GM20431 (cell line): ENCODE data around the gene RPL29.

Experiments
- in situ Hi-C: fragments of 300-500 bp; cut with MseI, MboI; formaldehyde crosslinking; loops from one replicate; pipeline ENCODE4 v1.15.0; 2020; ENCODE audit warnings: low sequenced_read_pairs; ENCODE audit not compliant: unreplicated experiment

Gene RPL29

DNA sequence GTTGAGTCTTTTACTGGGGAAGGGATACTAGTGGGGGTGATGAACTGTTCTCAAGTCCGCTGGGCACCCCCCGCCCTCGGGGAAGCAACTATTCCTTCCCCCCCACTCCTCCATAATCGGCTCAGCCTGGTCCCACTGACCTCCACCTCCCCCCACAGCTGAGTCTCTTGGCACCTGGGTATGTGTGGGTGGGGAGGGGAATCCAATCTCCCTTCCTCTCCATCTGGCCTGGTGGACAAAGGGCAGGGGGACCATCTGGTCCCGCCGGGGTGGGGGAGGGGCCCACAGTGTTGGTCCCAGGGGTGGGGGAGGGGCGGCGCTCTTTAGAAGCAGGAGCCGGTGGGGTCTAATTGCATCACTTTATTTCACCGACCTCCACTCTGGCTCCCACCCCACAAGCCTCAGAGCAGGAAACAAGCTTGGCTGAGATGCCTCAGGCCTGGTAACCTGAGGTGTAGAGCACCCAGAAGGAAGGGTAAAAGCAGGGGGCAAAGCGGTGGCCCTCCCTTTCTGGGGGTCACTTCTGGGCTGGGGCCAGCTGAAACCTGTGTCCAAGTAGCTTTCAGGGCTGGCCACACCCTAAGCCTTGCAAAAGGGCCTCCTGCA lies 27.4 kb downstream of the RPL29 start:
- in situ Hi-C loops: no loop called here

DNA sequence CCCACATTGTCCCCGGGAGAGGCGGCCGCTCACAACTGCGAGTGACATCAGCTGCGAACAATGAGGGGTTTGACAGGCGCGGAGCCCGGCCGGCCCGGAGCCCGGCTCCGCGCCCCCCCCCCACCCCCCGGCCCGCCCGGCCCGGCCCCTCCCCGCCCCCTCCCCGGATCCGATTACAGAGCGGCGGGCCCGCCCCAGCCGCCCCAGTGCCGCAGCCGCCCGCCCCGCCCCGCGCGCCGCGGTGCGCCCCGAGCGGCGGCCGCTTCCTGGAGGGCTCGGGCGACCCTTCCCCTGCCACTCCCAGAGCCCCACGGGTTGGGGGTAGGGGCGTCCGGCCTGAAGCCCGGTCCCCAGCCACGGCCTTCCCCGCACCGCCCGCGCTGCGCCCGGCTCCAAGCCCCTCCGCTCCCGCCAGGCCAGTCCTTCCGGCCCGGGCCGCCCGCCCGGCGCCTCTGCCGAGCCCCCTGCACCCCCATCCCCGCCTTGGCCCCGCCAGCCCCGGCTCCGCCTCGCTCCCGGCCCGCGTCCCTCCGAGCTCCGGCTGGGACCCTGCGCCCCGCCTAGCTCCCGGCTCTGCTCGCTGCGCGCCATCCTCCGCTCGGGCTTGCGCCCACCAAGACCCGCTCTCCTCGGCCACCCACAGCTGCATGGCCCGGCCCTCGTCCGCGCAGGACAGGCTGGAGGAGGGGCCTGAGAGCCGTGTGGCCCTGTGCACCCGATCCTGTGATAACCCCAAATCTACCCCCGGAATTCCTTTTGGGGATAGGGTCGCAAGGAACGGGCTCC lies 28.1 kb downstream of the RPL29 start, which contains the start of gene PCBP4:
Gene PCBP4, minus strand, starts transcription at position 71 of the 786 bp plus-strand sequence. CDS start 6,214 bp downstream, outside the sequence.
- in situ Hi-C loops: no loop called here

DNA sequence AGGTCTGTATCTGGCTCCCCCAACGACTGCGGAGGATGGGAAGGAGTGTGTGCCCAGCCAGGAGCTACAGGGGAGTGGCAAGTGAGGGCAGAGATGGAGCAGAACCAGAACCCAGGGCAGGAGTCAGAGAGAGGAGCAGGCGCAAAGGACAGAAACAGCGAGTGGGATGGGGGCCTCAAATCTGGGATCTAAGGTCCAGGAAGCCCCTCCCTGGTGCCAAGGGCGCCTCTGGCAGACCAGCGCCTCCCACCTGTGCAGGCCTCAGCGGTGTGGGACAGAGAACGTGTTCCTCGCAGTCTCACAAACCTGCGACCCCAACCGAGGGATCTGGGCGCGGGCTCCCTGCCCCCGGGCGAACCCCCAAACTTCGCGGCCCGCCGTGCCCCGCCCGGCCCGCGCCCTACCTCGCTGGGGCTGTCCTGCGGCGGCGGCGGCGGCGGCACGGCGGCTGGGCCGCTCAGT lies 28.7 kb downstream of the RPL29 start:
- in situ Hi-C loops: no loop called here

DNA sequence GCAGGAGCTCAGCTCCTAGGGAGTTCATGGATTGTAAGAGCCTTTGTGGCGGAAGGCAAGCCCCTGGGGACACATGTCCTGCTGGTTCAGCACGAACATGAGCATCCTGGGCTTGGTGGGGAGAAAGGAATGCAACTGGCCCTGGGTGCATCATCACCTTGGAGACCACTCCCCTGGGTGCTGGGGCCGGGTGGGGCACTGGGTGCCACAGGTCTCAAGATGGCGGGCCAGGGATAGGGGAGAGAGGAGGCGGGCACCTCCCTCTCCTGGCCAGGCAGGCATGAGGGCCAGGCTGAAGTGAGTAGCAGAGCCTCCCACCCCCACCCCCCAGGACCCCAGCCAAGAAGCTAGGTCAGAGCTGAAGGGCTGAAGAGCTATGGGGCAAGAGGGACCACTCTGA lies 29.2 kb downstream of the RPL29 start:
- in situ Hi-C loops: no loop called here

DNA sequence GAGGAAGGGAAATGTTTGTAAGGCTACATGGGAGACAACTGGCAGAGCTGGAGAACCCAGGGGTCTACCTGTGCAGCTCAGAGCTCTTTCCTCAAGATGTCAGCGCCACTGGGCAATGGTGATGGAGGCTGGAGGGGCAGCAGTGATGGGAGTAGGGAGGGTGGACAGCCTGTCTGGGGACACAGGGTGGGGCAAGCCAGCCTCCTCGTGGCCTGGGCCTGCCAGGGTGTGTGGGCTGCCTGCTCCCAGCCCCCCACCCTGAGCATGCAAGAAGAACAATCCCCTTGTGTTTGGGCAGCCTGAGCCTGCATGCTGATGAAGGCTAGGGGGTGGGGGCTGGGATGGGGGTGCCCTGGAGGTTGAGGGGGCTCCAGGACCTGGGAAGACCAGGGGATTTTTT lies 29.7 kb downstream of the RPL29 start:
- in situ Hi-C loops: no loop called here

DNA sequence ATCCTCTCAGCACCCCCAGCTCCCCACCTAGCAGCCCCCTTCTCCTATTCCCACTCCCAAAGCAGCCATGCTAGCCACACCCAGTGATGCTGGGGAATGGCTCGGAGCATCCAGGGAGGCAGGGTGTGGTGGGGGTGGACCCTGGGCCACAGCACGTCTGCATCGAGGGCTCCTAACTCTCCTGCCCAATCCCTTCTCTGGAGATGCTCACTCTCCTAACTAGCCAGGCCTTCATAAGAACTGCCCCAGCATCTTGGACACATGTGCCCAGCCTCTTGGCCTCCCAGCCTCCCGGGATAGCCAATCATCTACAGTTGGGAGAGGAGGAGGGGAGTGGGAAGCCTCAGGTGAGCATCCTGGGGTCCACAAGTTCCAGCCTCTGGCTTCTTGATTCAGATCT lies 31.2 kb downstream of the RPL29 start:
- in situ Hi-C loops: no loop called here

DNA sequence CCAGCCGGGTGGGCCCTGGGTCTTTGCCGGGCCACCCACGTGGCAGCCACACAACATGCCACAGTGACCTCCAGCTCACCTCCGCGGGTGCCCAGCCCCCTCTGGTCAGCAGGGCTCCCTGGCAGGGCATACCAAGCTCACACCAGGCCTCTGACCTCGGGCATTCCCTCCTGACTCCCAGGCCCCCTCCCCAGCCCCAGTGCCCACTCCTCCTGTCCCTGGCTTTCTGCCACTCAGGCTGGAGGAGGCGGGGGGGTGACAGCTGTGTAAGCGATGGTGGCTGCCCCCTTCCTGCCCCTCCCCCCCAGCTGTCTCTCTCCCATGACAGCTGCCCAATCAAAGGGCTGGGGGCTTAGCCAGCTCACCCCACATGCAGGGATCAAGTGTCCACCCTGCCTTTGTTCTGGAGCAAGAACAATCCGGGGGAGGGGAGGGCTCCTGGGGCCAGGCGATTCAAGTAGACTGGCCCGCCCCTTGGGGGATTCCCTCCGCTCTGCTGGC lies 31.7 kb downstream of the RPL29 start:
- in situ Hi-C loops: no loop called here

DNA sequence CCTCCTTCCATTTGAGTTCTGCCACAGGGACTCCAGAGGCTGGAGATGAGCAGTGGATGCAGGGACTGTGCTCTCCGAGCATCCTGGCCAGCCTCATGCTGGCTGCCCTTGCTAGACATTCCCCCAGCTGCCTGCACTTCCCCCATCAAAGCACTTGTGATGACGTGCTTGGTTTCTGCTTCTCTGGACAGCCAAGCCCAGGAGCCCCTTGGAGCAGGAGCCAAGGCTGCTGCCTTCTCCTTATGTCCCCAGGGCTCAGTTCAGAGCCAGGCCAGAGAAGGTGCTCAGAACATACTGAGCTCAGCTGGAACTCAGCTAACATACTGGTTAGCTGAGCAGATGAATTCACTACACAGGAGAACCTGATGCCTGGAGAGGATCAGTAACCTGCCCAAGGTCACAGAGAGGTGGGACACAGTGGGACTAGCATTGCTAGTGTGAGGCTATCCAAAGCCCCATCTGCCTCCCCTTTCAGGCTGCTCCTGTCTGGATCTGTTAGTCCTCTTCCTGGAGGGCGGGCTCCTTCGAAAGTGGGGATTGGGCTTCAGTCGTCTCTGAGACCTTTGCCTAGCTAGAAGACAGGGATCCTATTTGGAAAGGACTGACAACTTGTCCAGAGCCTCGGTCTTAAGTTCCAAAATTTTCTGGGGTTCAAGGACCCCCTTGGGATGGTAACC lies 32.7 kb downstream of the RPL29 start:
- in situ Hi-C loops: no loop called here

DNA sequence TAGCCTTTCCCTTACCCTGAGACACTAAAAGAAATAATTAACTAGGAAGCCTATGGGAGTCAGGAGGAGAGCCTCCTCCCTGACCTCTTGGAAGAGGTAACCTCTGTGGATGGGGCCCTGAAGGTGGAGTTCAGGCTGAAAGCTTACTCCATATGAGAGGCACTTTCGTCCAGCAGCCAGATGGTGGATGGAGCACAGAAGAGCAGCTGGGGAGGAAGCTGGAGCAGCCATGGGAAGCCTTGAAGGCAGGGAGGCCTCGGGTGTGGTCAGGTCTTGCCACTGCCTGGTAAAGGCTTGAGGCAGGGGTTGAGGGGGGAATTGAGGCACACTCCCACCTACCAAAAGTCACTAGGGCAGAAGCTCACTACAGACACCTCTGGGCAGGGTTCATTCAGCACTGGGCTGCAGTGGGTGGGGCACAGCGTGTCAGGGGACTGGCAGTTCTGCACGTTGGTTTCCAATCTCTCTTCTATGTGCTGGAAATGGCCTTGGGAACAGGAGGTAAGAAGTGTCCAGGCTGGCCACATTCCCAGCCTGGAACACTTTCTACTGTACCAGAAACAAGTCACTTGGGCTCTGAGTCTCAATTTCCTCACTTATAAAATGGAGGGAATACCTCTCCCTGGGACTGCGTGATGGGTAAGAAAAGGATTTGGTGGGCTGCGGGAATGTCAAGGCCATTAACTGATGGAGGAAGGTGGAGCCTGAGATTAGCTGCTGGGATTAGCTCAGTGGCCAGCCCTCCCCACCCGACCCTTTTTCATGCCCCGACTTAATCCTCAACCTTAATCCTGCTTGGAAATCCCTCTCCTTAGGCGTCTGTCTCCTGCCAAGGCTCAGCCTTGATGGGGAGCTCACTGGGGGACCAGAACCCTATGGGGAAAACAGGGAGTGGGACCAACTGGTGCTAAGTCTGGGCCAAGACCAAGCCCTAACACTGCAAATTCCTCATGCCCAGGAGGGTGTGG lies 33.8 kb downstream of the RPL29 start:
- in situ Hi-C loops: no loop called here

DNA sequence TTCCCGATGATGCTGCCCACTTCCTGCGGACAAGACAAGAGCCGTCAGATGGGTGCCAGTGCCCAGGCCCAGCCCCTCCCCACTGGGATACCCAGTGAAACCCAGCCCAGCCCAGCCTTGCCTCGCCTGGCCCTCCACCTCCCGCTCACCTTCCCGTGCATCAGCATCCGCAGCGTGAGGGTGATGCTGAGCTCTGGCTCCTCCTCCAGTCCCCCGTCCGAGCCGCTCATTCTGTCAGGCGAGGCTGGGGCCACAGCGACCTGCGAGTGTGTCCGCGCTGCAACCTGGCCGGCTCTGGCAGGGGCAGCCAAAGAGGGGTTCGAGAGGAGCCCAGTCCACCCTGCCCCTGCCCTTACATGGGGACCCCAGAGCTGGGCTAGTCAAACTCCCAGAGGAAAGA lies 34.7 kb downstream of the RPL29 start:
- in situ Hi-C loops: no loop called here

DNA sequence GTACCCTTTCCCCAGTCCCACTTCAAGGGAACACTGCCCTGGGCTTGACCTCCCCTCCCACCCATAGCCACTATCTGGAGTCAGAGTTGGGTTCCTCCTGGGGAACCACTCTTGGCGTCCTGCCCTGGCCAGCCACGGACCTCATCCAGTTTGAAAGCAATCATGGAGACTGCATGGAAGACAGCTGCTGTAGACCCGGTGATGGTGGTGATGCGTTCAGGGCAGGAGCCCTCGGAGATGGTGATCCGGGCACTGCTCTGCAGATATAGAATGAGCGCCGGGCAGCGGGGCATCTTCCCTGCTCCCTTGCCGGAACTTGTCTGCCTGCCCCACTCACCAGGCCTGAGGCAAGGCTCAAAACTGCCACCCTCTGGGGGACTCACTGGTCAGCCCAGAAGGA lies 35.3 kb downstream of the RPL29 start:
- in situ Hi-C loops: no loop called here

DNA sequence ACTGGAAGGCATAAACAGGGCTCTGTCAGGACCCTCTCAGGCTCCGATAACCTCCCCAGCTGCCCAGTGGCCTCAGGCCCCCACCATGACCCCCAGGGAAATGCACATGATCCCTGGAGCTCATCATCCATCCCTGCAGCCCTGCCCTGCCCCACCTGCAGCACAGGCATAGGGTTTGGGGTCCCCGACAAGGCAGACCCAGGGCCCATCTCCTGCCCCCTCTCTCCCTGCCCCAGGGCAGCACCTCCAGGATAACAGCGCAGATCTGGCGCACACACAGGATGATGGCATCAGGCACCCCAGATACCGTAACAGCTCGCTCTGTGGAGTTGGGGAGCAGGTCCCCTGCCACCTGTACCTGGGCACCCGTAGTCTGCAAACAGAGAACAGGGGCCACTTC lies 36.0 kb downstream of the RPL29 start:
- in situ Hi-C loops: no loop called here

DNA sequence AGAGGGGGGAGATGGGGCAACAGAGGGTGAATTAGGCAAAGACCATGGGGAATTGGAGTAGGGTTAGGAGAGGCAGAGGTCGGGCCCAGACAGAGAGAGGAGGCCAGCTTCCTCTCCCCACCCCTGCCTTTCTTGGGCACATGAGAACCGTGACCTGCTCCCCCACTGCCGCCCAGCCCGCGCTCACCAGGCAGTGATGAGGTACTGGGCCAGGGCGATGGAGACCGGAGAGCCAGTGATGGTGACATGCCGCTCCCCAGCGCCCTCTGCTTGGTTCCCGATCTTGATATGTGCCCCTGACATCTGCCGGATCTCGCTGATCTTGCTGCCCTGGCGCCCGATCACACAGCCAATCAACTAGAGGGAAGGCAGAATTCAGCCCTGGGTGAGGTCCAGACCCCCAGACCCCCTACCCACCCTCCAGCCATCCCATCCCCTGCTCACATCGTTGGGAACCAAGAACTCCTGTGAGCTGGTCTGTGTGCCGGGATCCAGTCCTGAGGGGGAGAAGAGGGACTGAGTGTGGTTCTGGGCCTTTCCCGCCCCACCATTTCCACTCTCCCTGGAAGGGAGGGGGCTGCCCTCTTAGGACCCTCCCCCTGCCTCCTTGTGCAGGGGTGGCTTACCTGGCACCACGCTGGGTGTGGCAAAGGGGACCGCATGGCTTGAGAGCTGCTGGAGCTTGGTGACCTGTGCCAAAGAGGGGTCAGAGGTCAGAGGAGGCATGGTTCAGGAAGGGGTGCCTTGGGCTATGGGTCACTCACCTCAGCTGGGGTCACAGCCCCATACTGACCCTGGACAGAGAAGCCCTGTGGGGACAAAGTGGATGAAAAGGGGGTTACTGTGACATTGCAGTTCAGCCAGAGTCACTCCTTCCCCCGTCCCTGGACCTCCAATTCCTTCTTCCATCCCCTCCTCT lies 36.8 kb downstream of the RPL29 start:
- in situ Hi-C loops: no loop called here

DNA sequence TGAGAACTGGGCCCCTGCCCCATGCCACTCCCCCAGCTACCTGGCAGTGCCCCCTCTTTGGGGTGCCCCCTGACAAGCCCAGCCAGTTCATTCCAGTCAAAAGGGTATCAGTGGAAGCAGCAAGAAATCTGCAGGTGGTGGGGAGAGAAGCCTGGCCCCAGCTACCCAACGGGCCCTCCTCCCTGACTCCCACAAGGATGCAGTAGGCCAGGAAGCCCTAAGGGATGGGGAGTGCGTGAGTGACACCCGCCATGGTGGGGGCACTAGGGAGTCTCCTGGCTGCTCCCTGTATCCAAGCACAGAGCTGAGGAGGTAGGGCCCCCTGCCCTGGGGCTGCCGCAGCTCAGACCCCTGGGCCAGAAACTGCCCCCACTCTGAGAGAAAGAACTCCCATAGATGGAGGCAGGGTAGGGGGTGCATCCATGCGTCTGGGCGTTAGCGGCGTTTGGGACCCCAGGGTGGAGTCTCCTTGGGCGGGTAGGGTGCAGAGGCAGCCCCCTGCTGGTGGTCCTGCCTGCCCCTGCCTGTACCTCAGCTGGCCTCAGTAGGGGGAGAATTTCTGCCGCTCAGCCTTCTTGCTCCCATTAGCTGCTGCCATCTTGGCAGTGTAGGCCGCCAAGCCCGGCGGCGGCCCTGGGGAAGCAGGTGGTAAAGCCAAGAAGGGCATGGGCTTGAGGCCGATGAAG lies 38.0 kb downstream of the RPL29 start:
- in situ Hi-C loops: no loop called here

DNA sequence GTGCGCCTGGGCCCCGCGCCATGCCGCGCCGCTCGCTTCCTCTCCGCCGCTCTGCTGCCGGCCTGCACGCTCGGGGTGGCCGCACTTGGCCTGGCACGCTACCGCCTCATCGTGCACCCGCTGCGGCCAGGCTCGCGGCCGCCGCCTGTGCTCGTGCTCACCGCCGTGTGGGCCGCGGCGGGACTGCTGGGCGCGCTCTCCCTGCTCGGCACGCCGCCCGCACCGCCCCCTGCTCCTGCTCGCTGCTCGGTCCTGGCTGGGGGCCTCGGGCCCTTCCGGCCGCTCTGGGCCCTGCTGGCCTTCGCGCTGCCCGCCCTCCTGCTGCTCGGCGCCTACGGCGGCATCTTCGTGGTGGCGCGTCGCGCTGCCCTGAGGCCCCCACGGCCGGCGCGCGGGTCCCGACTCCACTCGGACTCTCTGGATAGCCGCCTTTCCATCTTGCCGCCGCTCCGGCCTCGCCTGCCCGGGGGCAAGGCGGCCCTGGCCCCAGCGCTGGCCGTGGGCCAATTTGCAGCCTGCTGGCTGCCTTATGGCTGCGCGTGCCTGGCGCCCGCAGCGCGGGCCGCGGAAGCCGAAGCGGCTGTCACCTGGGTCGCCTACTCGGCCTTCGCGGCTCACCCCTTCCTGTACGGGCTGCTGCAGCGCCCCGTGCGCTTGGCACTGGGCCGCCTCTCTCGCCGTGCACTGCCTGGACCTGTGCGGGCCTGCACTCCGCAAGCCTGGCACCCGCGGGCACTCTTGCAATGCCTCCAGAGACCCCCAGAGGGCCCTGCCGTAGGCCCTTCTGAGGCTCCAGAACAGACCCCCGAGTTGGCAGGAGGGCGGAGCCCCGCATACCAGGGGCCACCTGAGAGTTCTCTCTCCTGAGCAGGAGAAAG lies 39.6 kb downstream of the RPL29 start:
- in situ Hi-C loops: no loop called here

DNA sequence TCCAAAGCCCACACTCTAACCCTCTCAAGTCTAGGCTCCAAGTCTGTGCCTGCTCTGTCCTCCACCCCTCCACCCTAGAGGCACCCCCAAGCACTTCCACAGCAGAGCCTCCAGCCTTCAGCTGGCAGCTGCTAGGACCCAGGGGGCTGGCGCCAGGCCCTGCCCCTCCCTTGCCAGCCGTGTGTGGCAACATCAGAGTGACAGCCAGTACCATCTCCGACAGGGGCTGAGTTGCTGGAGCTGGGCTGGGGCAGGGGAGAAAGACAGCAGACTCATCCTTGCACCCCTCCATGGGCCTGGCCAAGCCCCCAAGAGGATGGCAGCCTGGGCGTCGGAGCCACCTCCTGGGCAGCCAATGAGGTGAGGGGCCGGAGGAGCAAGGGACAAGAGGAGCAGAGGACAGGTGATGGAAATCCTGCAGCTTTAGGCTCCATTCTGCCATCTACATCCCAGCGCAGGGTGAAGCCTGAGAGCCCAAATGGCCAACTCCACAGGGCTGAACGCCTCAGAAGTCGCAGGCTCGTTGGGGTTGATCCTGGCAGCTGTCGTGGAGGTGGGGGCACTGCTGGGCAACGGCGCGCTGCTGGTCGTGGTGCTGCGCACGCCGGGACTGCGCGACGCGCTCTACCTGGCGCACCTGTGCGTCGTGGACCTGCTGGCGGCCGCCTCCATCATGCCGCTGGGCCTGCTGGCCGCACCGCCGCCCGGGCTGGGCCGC lies 40.4 kb downstream of the RPL29 start, which contains the start of gene GPR62:
Gene GPR62, plus strand, starts transcription at position 207 of the 718 bp plus-strand sequence. Its CDS starts 272 bp downstream, at position 479.
- in situ Hi-C loops: no loop called here

DNA sequence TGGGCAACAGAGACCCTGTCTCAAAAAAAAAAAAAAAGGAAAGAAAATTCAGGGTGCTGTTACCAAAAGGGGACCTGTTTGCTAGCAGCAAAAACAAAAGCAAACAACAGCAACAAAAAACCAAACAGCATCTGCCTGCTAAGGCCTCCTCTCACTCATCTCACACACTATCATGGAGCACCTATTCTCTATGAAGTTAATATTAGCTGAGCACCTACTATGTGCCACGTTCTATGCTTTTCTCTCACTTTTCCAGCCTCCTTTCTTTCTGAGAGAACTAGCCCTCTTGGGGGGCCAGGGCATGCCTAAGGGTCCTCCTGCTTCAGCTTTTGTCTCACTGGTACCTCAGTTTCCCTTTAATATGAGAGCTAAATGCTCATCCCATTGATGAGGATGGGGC lies 41.0 kb downstream of the RPL29 start:
- in situ Hi-C loops: no loop called here
